ENCODE results near the gene EPN2. TPM values are rescaled to one million over a fixed set of nuclear protein-coding genes. Genes with fewer than 3 reads are reported as not detected.

Gene EPN2
- total RNA-seq, 1 experiment from 2014 or later = 73.1 TPM

- Histone ChIP-seq H3K9me2 (ENCODE audit: insufficient read depth) (no peaks in the 10 kb centered on the region), H3K4me1 (ENCODE audit: control insufficient read depth in 1 of 2, insufficient read depth in 2 of 2, low read length in 2 of 2) (peaks cover 36 to 63% of the 10 kb centered on the region in 2 experiments), H4K20me1 (ENCODE audit: insufficient read depth) (no peaks in the 10 kb centered on the region; the same call in 1 of the 2 replicates), H3K79me2 (ENCODE audit: insufficient read depth, low read length) (peaks cover 89% of the 10 kb centered on the region), H3K9me3 (ENCODE audit: control insufficient read depth in 1 of 2, insufficient read depth in 1 of 2, low read depth in 1 of 2, low read length in 2 of 2) (no peaks in the 10 kb centered on the region), H3K36me3 (ENCODE audit: control insufficient read depth in 1 of 2, insufficient read depth in 2 of 2, low read length in 2 of 2) (peaks cover 0 to 7% of the 10 kb centered on the region in 2 experiments; a peak in 1 of 4 replicates), H3K4me3 (replicated peaks in 1 of 2; ENCODE audit: low read depth in 1 of 2, low read length in 2 of 2) (no peak overlapping the region), H3K27ac (ENCODE audit: low read depth, low read length) (no peak overlapping the region), H3K27me3 (ENCODE audit: insufficient read depth, low read length) (no peaks in the 10 kb centered on the region), H3K4me2 (ENCODE audit: low read length) (no peak overlapping the region), H3K9ac (ENCODE audit: low read length) (no peak overlapping the region), H2AFZ (ENCODE audit: low read depth, low read length, poor library complexity, severe bottlenecking) (no peak overlapping the region)
- no peak for DNase-seq (ENCODE audit: low read depth, low spot score)
- no TSS peak for BruUV-seq (replicated peaks)
- no peak for ATAC-seq
- POLR2A ChIA-PET = no interaction called here
- intact Hi-C loops (cut with micrococcal nuclease) = no loop called here
- RAD21 ChIA-PET (ENCODE audit: low non-redundant PET in 1 of 2, low total read pairs in 2 of 2, uncharacterized antibody in 2 of 2, unreplicated experiment in 2 of 2) = no interaction called here
- TF ChIP-seq, protein P1, sequence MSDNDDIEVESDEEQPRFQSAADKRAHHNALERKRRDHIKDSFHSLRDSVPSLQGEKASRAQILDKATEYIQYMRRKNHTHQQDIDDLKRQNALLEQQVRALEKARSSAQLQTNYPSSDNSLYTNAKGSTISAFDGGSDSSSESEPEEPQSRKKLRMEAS (IDR thresholded peaks at IDR 0.05) = no peak
- TF ChIP-seq RAD21 (IDR thresholded peaks at IDR 0.05; ENCODE audit: low read depth) (no peak), TCF7L2 (IDR thresholded peaks at IDR 0.05; ENCODE audit: borderline replicate concordance, extremely low read depth, insufficient read depth, insufficient read length) (no peak), ZBTB33 (IDR thresholded peaks at IDR 0.05; ENCODE audit: extremely low read depth, insufficient replicate concordance, low read length) (no peak), ZFX (IDR thresholded peaks at IDR 0.05) (no peak), ELF1 (IDR thresholded peaks at IDR 0.05; ENCODE audit: borderline replicate concordance, low read depth) (no peak), CBX3 (IDR thresholded peaks at IDR 0.05; ENCODE audit: low read depth) (no peak), FOSL1 (IDR thresholded peaks at IDR 0.05; ENCODE audit: low read depth) (no peak), SIN3A (IDR thresholded peaks at IDR 0.05; ENCODE audit: low read depth) (no peak), EZH2 (IDR thresholded peaks at IDR 0.05) (no peak), SP1 (IDR thresholded peaks at IDR 0.05; ENCODE audit: low read depth) (no peak), JUND (IDR thresholded peaks at IDR 0.05) (no peak), SRF (IDR thresholded peaks at IDR 0.05; ENCODE audit: low read depth) (no peak), CEBPB (IDR thresholded peaks at IDR 0.05; ENCODE audit: low read depth) (no peak), ATF3 (IDR thresholded peaks at IDR 0.05) (no peak), REST (IDR thresholded peaks at IDR 0.05; ENCODE audit: low read depth) (no peak), YY1 (IDR thresholded peaks at IDR 0.05; ENCODE audit: extremely low read depth, insufficient replicate concordance, low read depth, low read length) (no peak)
- TF ChIP-seq, protein P2, sequence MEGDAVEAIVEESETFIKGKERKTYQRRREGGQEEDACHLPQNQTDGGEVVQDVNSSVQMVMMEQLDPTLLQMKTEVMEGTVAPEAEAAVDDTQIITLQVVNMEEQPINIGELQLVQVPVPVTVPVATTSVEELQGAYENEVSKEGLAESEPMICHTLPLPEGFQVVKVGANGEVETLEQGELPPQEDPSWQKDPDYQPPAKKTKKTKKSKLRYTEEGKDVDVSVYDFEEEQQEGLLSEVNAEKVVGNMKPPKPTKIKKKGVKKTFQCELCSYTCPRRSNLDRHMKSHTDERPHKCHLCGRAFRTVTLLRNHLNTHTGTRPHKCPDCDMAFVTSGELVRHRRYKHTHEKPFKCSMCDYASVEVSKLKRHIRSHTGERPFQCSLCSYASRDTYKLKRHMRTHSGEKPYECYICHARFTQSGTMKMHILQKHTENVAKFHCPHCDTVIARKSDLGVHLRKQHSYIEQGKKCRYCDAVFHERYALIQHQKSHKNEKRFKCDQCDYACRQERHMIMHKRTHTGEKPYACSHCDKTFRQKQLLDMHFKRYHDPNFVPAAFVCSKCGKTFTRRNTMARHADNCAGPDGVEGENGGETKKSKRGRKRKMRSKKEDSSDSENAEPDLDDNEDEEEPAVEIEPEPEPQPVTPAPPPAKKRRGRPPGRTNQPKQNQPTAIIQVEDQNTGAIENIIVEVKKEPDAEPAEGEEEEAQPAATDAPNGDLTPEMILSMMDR (IDR thresholded peaks at IDR 0.05 in 2 of 3, conservative IDR thresholded peaks at IDR 0.05 in 1 of 3; ENCODE audit: borderline replicate concordance in 1 of 3, insufficient read depth in 1 of 3, low read depth in 2 of 3, low read length in 2 of 3) = no peak
- CTCF ChIA-PET = no interaction called here
Observed at GRCh38 chr17:19243838-19244237, 6.7 kb downstream of the EPN2 start.
